Activated T-cell treated with anti-CD3 and anti-CD28 coated beads, Interleukin-2, amount 50 U/mL, for 24 hours (primary cell): ENCODE measurements around the gene PLAAT1.

Source experiments
- DNase-seq: peaks from one replicate; pipeline ENCODE4 v3.0.0-alpha.2; 2020
- H3K27ac Mint-ChIP-seq: 2 replicates; pipeline ENCODE4 v1.8.0; 2020; ENCODE audit warnings: mild to moderate bottlenecking, mixed read lengths
- H3K27me3 Mint-ChIP-seq: 2 replicates; pipeline ENCODE4 v1.8.0; 2020; ENCODE audit warnings: mixed read lengths
- H3K36me3 Mint-ChIP-seq: 2 replicates; pipeline ENCODE4 v1.8.0; 2020; ENCODE audit warnings: low read depth, mixed read lengths
- H3K4me1 Mint-ChIP-seq: 2 replicates; pipeline ENCODE4 v1.8.0; 2020; ENCODE audit warnings: low read depth, mixed read lengths
- H3K4me3 Mint-ChIP-seq: 2 replicates; pipeline ENCODE4 v1.8.0; 2020; ENCODE audit warnings: mild to moderate bottlenecking, moderate library complexity, mixed read lengths
- H3K9me3 Mint-ChIP-seq: 2 replicates; pipeline ENCODE4 v1.8.0; 2020; ENCODE audit warnings: mixed read lengths

PLAAT1 gene

DNA sequence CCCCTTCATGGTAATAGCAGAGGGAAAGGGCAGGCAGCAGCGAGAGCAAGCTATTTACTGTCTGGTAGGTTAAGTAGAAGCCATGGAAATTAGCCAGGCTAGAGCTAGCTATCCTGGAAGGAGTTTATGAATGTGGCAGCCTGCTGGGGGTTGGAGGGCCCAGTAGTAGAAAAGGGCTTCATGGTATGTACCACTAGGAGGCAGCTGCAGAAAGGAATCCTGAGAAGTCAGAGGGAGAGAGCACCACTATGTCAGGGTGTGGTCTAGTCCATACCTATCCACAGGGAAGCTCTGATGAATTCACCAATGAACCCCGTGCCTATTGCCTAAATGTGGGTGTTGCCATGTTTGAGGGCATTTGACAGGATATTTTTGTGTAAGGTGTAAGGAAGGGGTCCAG, 55.0 kb downstream of the PLAAT1 start:
- H3K4me1 Mint-ChIP-seq = no peaks in the 10 kb centered on the region
- H3K27ac Mint-ChIP-seq = no peak overlapping the region
- H3K36me3 Mint-ChIP-seq = no peaks in the 10 kb centered on the region
- no peak for DNase-seq
- peaks cover 5% of the 10 kb centered on the region for H3K27me3 Mint-ChIP-seq
- no peak overlapping the region for H3K4me3 Mint-ChIP-seq
- peaks cover 10% of the 10 kb centered on the region for H3K9me3 Mint-ChIP-seq

DNA sequence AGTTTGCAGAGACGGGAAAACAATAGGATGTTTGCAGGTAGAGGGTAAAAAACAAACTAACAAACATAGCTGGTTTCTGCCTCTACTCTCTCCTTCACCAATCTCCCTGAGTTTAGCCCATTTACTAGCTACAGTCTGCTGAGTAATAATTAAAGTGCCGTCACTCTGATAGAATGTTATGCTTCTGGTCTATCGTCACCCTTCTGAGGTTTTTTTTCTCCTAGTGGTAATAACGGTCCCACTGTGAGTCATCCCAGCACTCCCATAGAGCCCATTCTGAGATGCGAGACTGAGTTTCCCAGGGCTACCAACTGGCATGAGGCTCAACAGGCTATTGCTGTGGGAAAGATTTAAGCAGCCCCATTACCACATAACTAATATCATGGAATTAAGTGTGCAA, 56.4 kb downstream of the PLAAT1 start:
- Mint-ChIP-seq H3K4me1 (no peaks in the 10 kb centered on the region), H3K27me3 (peaks cover 5% of the 10 kb centered on the region), H3K4me3 (no peak overlapping the region), H3K27ac (no peak overlapping the region), H3K36me3 (no peaks in the 10 kb centered on the region), H3K9me3 (peaks cover 1% of the 10 kb centered on the region)
- no peak for DNase-seq

DNA sequence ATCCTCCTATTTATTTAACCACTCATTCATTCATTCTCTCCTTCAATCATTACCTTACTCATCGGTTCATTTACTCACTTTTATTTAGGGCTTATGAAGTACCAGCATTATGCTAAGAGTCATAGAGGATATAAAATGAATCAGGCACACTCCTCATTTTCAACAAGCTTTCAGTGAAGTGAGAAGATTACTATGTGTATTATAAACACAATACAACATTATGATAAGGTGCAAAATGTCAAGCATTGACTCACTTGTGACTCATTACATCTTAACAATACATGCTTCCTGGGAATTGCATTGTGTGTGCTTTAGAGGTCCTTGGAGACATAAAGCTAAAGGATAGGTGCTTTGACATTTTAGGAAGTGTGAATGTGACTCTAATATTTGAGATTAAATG, 60.4 kb downstream of the PLAAT1 start:
- H3K27ac Mint-ChIP-seq = no peak overlapping the region
- H3K27me3 Mint-ChIP-seq = peaks cover 5% of the 10 kb centered on the region
- no peaks in the 10 kb centered on the region for H3K36me3 Mint-ChIP-seq
- no peak overlapping the region for H3K4me3 Mint-ChIP-seq
- H3K9me3 Mint-ChIP-seq = no peaks in the 10 kb centered on the region
- H3K4me1 Mint-ChIP-seq = no peaks in the 10 kb centered on the region
- no peak for DNase-seq

DNA sequence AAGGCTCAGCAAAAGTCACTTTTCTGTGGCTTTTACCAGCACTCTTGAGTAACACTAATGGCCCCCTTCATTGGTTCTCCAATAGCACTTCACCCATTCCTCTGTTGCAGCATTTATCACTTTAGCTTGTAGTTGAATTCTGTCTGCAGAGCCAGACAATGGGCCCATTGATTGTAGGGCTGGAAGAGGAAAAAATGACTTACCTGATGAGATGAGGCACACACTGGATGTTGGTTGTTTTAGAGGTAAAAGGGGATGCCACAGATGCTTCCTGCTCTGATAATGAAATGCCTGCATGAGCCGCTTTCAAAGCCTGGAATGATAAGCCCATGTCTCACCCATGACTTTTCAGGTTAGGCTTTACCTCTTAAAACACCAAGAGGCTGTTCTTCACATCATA, 64.3 kb downstream of the PLAAT1 start:
- Mint-ChIP-seq H3K4me3 (no peak overlapping the region), H3K9me3 (no peaks in the 10 kb centered on the region), H3K36me3 (no peaks in the 10 kb centered on the region), H3K27ac (no peak overlapping the region), H3K4me1 (no peaks in the 10 kb centered on the region), H3K27me3 (peaks cover 10% of the 10 kb centered on the region)
- no peak for DNase-seq

DNA sequence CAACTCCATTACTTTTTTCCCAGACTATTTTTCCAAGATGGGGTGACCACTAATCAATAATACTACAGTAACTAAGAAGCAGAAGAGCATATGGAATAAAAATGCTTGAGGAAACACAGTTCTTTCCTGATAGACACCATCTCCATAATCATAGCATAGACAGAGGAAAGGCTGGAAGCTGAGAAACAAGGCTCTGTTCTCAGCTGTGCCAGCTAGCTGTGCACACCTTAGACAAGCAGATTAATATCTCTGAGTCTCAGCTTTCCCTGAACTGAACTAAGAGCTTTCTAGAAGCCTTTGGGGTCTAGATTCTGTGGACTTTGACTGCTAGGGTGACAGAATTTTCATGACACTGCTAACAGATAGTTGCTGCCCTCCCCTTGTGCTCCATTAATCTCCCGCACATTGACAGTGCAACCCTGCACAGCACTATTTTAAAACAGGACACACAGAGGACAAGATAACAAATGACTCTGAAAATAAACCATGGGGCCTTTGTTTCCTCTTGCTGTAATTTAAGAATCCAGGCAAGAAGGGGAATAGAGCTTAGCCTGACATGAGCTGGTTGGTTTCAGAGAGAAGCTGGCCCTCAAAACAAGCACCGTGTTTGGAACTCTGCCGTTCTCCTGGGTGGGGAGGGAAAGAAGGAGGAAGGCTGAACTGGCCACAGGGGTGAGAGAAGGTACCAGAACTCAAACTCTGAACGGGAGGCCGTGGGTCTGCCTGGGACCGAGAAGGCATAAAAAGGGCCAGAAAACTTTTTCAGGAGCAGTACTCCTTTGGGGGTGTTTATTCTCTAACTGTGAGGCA, 70.1 kb downstream of the PLAAT1 start:
- no peaks in the 10 kb centered on the region for H3K36me3 Mint-ChIP-seq
- no peaks in the 10 kb centered on the region for H3K9me3 Mint-ChIP-seq
- no peak overlapping the region for H3K27ac Mint-ChIP-seq

DNA sequence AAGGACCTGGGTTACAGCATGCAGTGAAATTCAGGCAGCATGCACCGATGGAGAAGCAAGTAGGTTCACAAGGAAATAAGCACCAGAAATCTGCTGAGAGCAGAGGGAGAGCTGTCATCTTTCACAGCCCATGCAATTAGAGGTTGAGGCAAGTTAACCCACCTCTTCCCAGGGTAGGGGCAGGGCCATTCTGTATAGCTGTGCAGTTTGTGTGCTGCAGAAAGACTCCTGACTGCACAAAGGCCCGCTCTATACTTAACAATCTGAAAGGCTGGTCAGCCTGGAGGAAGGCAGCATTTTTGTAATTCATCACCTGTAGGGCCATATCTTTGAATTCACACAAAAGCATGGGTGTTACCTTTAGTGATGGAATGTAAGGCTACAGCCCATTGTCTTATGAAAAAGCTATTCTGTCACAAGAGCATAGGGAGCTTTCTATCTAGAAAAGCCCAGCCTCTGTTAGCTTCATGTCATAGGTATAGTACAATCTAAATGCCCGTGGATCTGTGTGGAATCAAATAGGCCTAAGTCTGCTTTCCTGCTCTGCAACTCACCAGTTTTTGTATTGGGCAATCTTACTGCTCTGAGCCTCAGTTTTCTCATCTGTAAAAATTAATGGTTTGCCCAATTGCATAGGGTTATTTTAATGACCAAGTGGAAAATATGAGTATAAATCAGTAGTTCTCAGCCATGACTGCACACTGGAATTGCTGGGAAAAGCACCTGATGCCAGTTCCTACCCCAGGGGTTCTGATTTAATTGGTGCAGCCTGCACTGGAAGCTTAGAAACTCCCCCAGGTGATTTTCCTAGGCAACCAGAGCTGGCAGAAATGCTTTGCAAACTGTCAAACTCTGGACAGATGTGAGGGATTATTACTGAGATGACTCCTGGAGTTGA, 72.3 kb downstream of the PLAAT1 start:
- H3K4me1 Mint-ChIP-seq = no peaks in the 10 kb centered on the region
- H3K27me3 Mint-ChIP-seq = peaks cover 5% of the 10 kb centered on the region
- no peaks in the 10 kb centered on the region for H3K36me3 Mint-ChIP-seq
- no peaks in the 10 kb centered on the region for H3K9me3 Mint-ChIP-seq
- H3K4me3 Mint-ChIP-seq = no peak overlapping the region
- H3K27ac Mint-ChIP-seq = no peak overlapping the region
- DNase-seq = no peak

More for the DNA sequence above, 70.1 kb downstream of the PLAAT1 start:
- Mint-ChIP-seq H3K4me3 (no peak overlapping the region), H3K27me3 (peaks cover 7% of the 10 kb centered on the region), H3K4me1 (no peaks in the 10 kb centered on the region)
- DNase-seq = no peak

DNA sequence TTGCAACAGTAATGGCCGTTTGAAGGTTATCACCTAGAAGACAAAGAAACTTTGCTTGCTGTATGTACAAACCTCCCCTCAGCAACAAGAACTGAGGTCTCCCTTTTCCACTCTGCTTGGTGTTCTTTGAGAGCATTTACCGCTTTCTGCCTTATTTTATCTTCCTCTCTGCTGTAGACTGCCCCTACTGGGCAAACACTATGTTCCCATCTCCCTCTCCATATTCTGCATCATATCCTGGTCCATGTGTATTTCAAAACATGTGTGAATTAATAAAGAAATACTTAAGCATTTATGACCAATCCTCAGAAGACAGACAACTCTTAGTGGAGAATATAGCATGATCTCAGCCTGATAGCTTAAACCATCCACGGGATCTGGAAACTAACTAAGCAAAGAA, 73.1 kb downstream of the PLAAT1 start:
- no peaks in the 10 kb centered on the region for H3K4me1 Mint-ChIP-seq
- no peak overlapping the region for H3K4me3 Mint-ChIP-seq
- no peaks in the 10 kb centered on the region for H3K9me3 Mint-ChIP-seq
- H3K27me3 Mint-ChIP-seq = peaks cover 5% of the 10 kb centered on the region
- no peaks in the 10 kb centered on the region for H3K36me3 Mint-ChIP-seq
- H3K27ac Mint-ChIP-seq = no peak overlapping the region
- no peak for DNase-seq

DNA sequence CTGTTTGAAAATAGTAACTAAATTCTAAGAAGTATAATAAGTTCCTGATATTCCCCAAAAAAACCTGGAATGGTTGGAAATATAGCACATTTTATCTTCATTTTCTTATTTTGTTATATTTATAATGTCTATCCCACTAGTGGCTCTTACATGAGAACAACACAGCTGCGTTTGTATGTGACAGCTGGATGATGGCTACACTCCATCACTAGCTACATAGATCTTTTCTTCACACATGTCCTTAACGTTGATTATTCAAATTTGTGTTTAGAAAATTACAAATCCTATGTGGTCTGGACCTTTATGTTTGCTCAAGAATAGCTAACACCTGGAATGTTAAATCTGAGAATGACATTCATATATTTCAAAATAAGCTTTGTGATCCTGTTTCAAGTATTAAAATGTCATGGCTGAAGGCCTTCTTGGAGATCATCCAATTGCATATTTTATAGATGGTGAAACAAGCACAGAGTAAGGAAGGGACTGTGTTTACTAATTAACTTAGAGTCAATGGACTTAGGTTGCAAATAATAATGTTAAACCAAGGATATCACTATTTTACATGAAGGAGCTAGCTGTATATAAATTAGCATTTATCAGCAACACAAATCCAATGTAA, 76.8 kb downstream of the PLAAT1 start:
- no peak for DNase-seq
- Mint-ChIP-seq H3K27me3 (no peaks in the 10 kb centered on the region), H3K9me3 (no peaks in the 10 kb centered on the region), H3K4me1 (no peaks in the 10 kb centered on the region), H3K36me3 (no peaks in the 10 kb centered on the region), H3K27ac (no peak overlapping the region), H3K4me3 (no peak overlapping the region)
